Left ventricle myocardium inferior (tissue), 1 donor: Measurements from ENCODE around the gene LGALS3BP. TPM values are rescaled to one million over a fixed set of nuclear protein-coding genes. Genes with fewer than 3 reads are reported as not detected.

Source experiments
- DNase-seq: peaks from one replicate; pipeline ENCODE4 v3.0.0-alpha.2; 2020
- H3K27ac ChIP-seq: fragments of 200-600 bp; replicated peaks from 2 replicates; pipeline ENCODE4 v1.8.0; 2021
- H3K27me3 ChIP-seq: fragments of 200-600 bp; 2 replicates; pipeline ENCODE4 v1.8.0; 2021; ENCODE audit warnings: low read depth
- H3K36me3 ChIP-seq: fragments of 200-600 bp; 2 replicates; pipeline ENCODE4 v1.8.0; 2021
- H3K4me1 ChIP-seq: fragments of 200-600 bp; 2 replicates; pipeline ENCODE4 v1.8.0; 2021
- H3K4me3 ChIP-seq: fragments of 200-600 bp; 2 replicates; pipeline ENCODE4 v1.8.0; 2021; ENCODE audit warnings: mild to moderate bottlenecking, moderate library complexity
- H3K9me3 ChIP-seq: fragments of 200-600 bp; replicated peaks from 2 replicates; pipeline ENCODE4 v1.8.0; 2021
- CTCF ChIP-seq: fragments of 200-600 bp; IDR thresholded peaks from 2 replicates; pipeline ENCODE4 v1.8.0; 2021; ENCODE audit warnings: antibody characterized with exemption, mild to moderate bottlenecking, borderline replicate concordance
- intact Hi-C: fragments of 100-400 bp; cut with micrococcal nuclease; formaldehyde crosslinking; loops from one replicate; pipeline ENCODE4 v1.11.0; 2022
- total RNA-seq: library from RNA; stranded (reverse); fragmentation: NEBNext Ultra II Directional; extraction: Animal tissue kit (Norgen Biotek cat#: 25700); gene quantifications from one replicate; pipeline ENCODE4 v1.2.1, GENCODE V29; 2021
- donor health status: DM: no; HTN: yes; CAD: no; lungs with severe emphysema.

Gene LGALS3BP
- total RNA-seq, 1 donor from 2014 or later, result 585 TPM

DNA sequence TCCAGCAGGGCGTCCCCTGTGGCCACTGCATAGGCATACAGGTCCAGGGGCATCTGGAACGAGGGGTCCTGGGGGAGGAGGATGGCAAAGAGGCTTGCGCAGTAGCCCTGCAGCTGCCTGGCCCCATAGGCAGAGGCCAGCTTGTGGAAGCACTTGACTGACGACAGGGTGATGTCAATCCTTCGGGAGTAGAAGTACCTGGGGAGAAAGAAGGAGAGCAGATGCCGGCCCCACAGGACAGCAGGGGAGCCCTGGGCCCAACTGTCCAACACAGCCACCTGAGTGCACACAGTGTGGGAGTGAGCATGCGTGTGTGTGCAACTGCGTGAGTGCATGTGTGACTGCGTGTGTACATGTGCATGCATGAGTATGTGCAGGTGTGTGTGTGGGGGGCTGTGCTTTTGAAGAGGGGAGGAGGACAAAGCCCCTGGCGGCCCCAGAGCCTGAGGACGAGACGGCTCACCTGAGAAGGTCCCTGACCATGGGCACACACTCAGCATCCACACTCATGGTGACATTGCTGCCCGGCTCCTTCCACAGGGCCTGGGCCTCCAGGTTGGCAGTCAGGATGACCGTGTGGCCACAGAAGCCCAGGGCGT is 7.1 kb downstream of the LGALS3BP start:
- peaks cover 38% of the 10 kb centered on the region for H3K36me3 ChIP-seq
- H3K9me3 ChIP-seq, result no peaks in the 10 kb centered on the region
- DNase-seq, result no peak
- peak overlapping the region; percentile 85 for H3K27ac ChIP-seq
- TF ChIP-seq CTCF, result no peak
- H3K4me1 ChIP-seq, result peaks cover 67% of the 10 kb centered on the region
- no peak overlapping the region for H3K4me3 ChIP-seq
- no peaks in the 10 kb centered on the region for H3K27me3 ChIP-seq
- intact Hi-C loops, result loop anchor here (5.0 kb wide), 1 partner anchor 110 kb away; no protein-coding TSS in a partner anchor

GRCh38 chr17:78971756-78972506 is 7.8 kb downstream of the LGALS3BP start:
- no peaks in the 10 kb centered on the region for H3K27me3 ChIP-seq
- TF ChIP-seq CTCF, result no peak
- H3K9me3 ChIP-seq, result no peaks in the 10 kb centered on the region
- H3K4me1 ChIP-seq, result peaks cover 60% of the 10 kb centered on the region
- peak overlapping the region; percentile 75 for H3K27ac ChIP-seq
- peaks cover 38% of the 10 kb centered on the region for H3K36me3 ChIP-seq
- intact Hi-C loops, result loop anchor here (5.0 kb wide), 1 partner anchor 110 kb away; no protein-coding TSS in a partner anchor
- peak overlapping the region; percentile 31 for H3K4me3 ChIP-seq
- DNase-seq, result no peak

GRCh38 chr17:78970834-78971755 is 8.6 kb downstream of the LGALS3BP start:
- Histone ChIP-seq H3K27me3 (no peaks in the 10 kb centered on the region), H3K9me3 (no peaks in the 10 kb centered on the region), H3K27ac (peak overlapping the region; percentile 75), H3K4me1 (peaks cover 52% of the 10 kb centered on the region), H3K4me3 (peak overlapping the region; percentile 31), H3K36me3 (peaks cover 38% of the 10 kb centered on the region)
- DNase-seq, result peak; percentile 85
- intact Hi-C loops, result loop anchor here (5.0 kb wide), 1 partner anchor 109 kb away; no protein-coding TSS in a partner anchor
- TF ChIP-seq CTCF, result peak; percentile 94

DNA sequence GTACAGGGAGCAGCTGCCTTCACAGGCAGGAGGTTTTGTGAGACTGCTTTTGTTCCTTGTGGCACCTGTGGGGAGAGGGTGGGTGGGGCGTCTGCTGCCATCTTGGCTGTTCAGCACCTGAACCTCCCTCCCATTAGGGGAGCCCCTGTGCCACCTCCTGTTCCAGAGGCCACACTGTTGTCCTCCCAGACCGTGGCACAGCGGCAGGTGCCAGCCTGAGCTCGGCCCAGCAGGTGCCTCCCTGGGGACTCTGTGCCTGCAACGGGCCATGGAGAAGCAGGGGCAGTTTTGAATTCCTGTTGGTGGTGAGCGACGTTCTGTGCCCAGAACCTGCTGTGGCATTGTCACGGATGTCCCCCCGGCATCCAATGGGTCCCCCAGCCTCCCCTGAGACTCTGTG is 9.9 kb downstream of the LGALS3BP start:
- H3K27me3 ChIP-seq, result no peaks in the 10 kb centered on the region
- H3K9me3 ChIP-seq, result no peaks in the 10 kb centered on the region
- DNase-seq, result no peak
- no peak for TF ChIP-seq CTCF
- H3K4me1 ChIP-seq, result peaks cover 40% of the 10 kb centered on the region
- H3K4me3 ChIP-seq, result no peak overlapping the region
- H3K27ac ChIP-seq, result no peak overlapping the region
- peaks cover 38% of the 10 kb centered on the region for H3K36me3 ChIP-seq
- intact Hi-C loops, result loop anchor here (5.0 kb wide), 1 partner anchor 108 kb away; no protein-coding TSS in a partner anchor

- intact Hi-C loops, result no loop called here
- TF ChIP-seq CTCF, result no peak
- DNase-seq, result no peak
- peaks cover 28% of the 10 kb centered on the region for H3K36me3 ChIP-seq
- no peak overlapping the region for H3K4me3 ChIP-seq
- no peaks in the 10 kb centered on the region for H3K27me3 ChIP-seq
- no peaks in the 10 kb centered on the region for H3K9me3 ChIP-seq
- H3K27ac ChIP-seq, result no peak overlapping the region
- H3K4me1 ChIP-seq, result peaks cover 20% of the 10 kb centered on the region
Observed at GRCh38 chr17:78967782-78968362, 11.9 kb downstream of the LGALS3BP start.
